ENCODE data around the gene GTPBP4.

Gene GTPBP4

GRCh38 chr10:943334-944033 lies 44.8 kb upstream of the GTPBP4 start:
- TF ChIP-seq OSR1 (CRISPR knock-in tag; IDR thresholded peaks at IDR 0.05), result no peak
- TF ChIP-seq CREB5 (CRISPR knock-in tag; IDR thresholded peaks at IDR 0.05; ENCODE audit: low read depth), result no peak
- TF ChIP-seq PPARA (CRISPR knock-in tag; IDR thresholded peaks at IDR 0.05; ENCODE audit: borderline replicate concordance), result no peak
- TF ChIP-seq ZFP3 (CRISPR knock-in tag; IDR thresholded peaks at IDR 0.05), result no peak
- TF ChIP-seq ESRRG (CRISPR knock-in tag; IDR thresholded peaks at IDR 0.05), result no peak
- TF ChIP-seq RARB (CRISPR knock-in tag; IDR thresholded peaks at IDR 0.05), result no peak
- TF ChIP-seq TSHZ2 (CRISPR knock-in tag; IDR thresholded peaks at IDR 0.05), result no peak
- no peak for TF ChIP-seq ZNF8 (CRISPR knock-in tag; IDR thresholded peaks at IDR 0.05)
- no peak for TF ChIP-seq GLIS3 (CRISPR knock-in tag; IDR thresholded peaks at IDR 0.05)
- no peak for ATAC-seq

GRCh38 chr10:944034-944831 lies 44.0 kb upstream of the GTPBP4 start:
- no peak for TF ChIP-seq RARB (CRISPR knock-in tag; IDR thresholded peaks at IDR 0.05)
- no peak for TF ChIP-seq ZNF70 (CRISPR knock-in tag; IDR thresholded peaks at IDR 0.05)
- no peak for TF ChIP-seq ZNF565 (CRISPR knock-in tag; conservative IDR thresholded peaks at IDR 0.05; ENCODE audit: low read depth)
- TF ChIP-seq TOX (CRISPR knock-in tag; IDR thresholded peaks at IDR 0.05; ENCODE audit: borderline replicate concordance), result no peak
- TF ChIP-seq ZFP30 (CRISPR knock-in tag; IDR thresholded peaks at IDR 0.05), result no peak
- TF ChIP-seq POU6F1 (CRISPR knock-in tag; IDR thresholded peaks at IDR 0.05; ENCODE audit: borderline replicate concordance, low read depth), result no peak
- TF ChIP-seq CREB5 (CRISPR knock-in tag; IDR thresholded peaks at IDR 0.05; ENCODE audit: low read depth), result no peak
- TF ChIP-seq PPARA (CRISPR knock-in tag; IDR thresholded peaks at IDR 0.05; ENCODE audit: borderline replicate concordance), result no peak
- no peak for TF ChIP-seq ZFP3 (CRISPR knock-in tag; IDR thresholded peaks at IDR 0.05)
- no peak for TF ChIP-seq GLIS3 (CRISPR knock-in tag; IDR thresholded peaks at IDR 0.05)
- TF ChIP-seq ZNF8 (CRISPR knock-in tag; IDR thresholded peaks at IDR 0.05), result no peak
- no peak for TF ChIP-seq ISL1 (CRISPR knock-in tag; IDR thresholded peaks at IDR 0.05)
- TF ChIP-seq ESRRG (CRISPR knock-in tag; IDR thresholded peaks at IDR 0.05), result no peak
- no peak for TF ChIP-seq ARNTL (CRISPR knock-in tag; IDR thresholded peaks at IDR 0.05; ENCODE audit: borderline replicate concordance, low read depth)
- ATAC-seq, result peak; percentile 66

- no peak for ATAC-seq
- no peak for TF ChIP-seq ZNF565 (CRISPR knock-in tag; conservative IDR thresholded peaks at IDR 0.05; ENCODE audit: low read depth)
- TF ChIP-seq CSRNP3 (CRISPR knock-in tag; IDR thresholded peaks at IDR 0.05), result no peak
- TF ChIP-seq TSHZ2 (CRISPR knock-in tag; IDR thresholded peaks at IDR 0.05), result no peak
- TF ChIP-seq CREB5 (CRISPR knock-in tag; IDR thresholded peaks at IDR 0.05; ENCODE audit: low read depth), result no peak
- no peak for TF ChIP-seq ZNF8 (CRISPR knock-in tag; IDR thresholded peaks at IDR 0.05)
- no peak for TF ChIP-seq ZFP30 (CRISPR knock-in tag; IDR thresholded peaks at IDR 0.05)
- TF ChIP-seq POU6F1 (CRISPR knock-in tag; IDR thresholded peaks at IDR 0.05; ENCODE audit: borderline replicate concordance, low read depth), result no peak
- TF ChIP-seq ZFP3 (CRISPR knock-in tag; IDR thresholded peaks at IDR 0.05), result no peak
- TF ChIP-seq SNAI2 (CRISPR knock-in tag; IDR thresholded peaks at IDR 0.05), result no peak
- no peak for TF ChIP-seq ZC3H10 (CRISPR knock-in tag; IDR thresholded peaks at IDR 0.05)
These were observed 42.5 kb upstream of the GTPBP4 start for GRCh38 chr10:945778-946177.

Measured in SK-N-SH treated with all-trans-retinoic acid at 6 μM for 48 hours (cell line).